Breast epithelium (tissue), 3 donors: ENCODE data around the gene KRT74.

Experiments used
- POLR2A ChIP-seq: fragments of 450-650 bp; IDR thresholded peaks from one replicate; pipeline ENCODE4 v1.6.1; 2016; ENCODE audit warnings: antibody characterized with exemption, mild to moderate bottlenecking, moderate library complexity
- POLR2AphosphoS5 ChIP-seq, 3 donors: sonication (generic); formaldehyde crosslinking; IDR thresholded peaks; one replicate each; pipeline ENCODE4 v1.6.1; 2017; ENCODE audit warnings: antibody characterized with exemption in 3 of 3
- TF ChIP-seq, protein P1 (sequence below), 3 donors: fragments of 450-650 bp; IDR thresholded peaks; one replicate each; pipeline ENCODE4 v1.5.1; 2016 to 2017; ENCODE audit warnings: antibody characterized with exemption in 3 of 3, mild to moderate bottlenecking in 3 of 3, moderate library complexity in 3 of 3

GRCh38 chr12:52602552-52602951 is 28.9 kb upstream of the KRT74 start:
- TF ChIP-seq, protein P1, sequence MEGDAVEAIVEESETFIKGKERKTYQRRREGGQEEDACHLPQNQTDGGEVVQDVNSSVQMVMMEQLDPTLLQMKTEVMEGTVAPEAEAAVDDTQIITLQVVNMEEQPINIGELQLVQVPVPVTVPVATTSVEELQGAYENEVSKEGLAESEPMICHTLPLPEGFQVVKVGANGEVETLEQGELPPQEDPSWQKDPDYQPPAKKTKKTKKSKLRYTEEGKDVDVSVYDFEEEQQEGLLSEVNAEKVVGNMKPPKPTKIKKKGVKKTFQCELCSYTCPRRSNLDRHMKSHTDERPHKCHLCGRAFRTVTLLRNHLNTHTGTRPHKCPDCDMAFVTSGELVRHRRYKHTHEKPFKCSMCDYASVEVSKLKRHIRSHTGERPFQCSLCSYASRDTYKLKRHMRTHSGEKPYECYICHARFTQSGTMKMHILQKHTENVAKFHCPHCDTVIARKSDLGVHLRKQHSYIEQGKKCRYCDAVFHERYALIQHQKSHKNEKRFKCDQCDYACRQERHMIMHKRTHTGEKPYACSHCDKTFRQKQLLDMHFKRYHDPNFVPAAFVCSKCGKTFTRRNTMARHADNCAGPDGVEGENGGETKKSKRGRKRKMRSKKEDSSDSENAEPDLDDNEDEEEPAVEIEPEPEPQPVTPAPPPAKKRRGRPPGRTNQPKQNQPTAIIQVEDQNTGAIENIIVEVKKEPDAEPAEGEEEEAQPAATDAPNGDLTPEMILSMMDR (IDR thresholded peaks at IDR 0.05): no peak
- no peak for TF ChIP-seq POLR2A
- no peak for TF ChIP-seq POLR2AphosphoS5 (IDR thresholded peaks at IDR 0.05)
